DND-41 (cell line): ENCODE results near the gene SMAD6.

Source experiments
- ATAC-seq: fragments of 200-7000 bp; cut with Tn5 transposase; 3 replicates; pipeline ENCODE4 v1.9.1; 2021; ENCODE audit warnings: low read depth; ENCODE audit not compliant: insufficient read depth
- DNase-seq: peaks from one replicate; pipeline ENCODE4 v3.0.0-alpha.2; 2020
- H2AFZ ChIP-seq: 2 replicates; pipeline ENCODE4 v1.6.0; 2012; ENCODE audit warnings: low read depth, low read length
- H3K27ac ChIP-seq: 2 replicates; pipeline ENCODE4 v1.5.1; 2012; ENCODE audit warnings: low read length, inconsistent platforms
- H3K27me3 ChIP-seq: fragments of 200-600 bp; sonication (generic); 2 replicates; pipeline ENCODE4 v1.6.0; 2012; ENCODE audit warnings: low read length, mild to moderate bottlenecking, inconsistent platforms; ENCODE audit not compliant: insufficient read depth, poor library complexity
- H3K36me3 ChIP-seq: 2 replicates; pipeline ENCODE4 v1.5.1; 2012; ENCODE audit warnings: low read length, inconsistent platforms; ENCODE audit not compliant: insufficient read depth
- H3K4me1 ChIP-seq: 2 replicates; pipeline ENCODE4 v1.5.1; 2012; ENCODE audit warnings: mild to moderate bottlenecking, low read length; ENCODE audit not compliant: insufficient read depth
- H3K4me2 ChIP-seq: 2 replicates; pipeline ENCODE4 v1.6.0; 2012; ENCODE audit warnings: mild to moderate bottlenecking, moderate library complexity, low read length, inconsistent platforms; ENCODE audit not compliant: insufficient read depth
- H3K4me3 ChIP-seq, 2 experiments: fragments of 200-600 bp in 1 of 2; shearing (Covaris generic) in 1 of 2; 2 replicates each; pipeline ENCODE4 v1.5.1; 2012 to 2016; ENCODE audit warnings: inconsistent platforms in 2 of 2, low read length in 2 of 2, mild to moderate bottlenecking in 2 of 2, low read depth in 1 of 2, moderate library complexity in 1 of 2
- H3K79me2 ChIP-seq: 2 replicates; pipeline ENCODE4 v1.6.0; 2012; ENCODE audit warnings: low read length, inconsistent platforms; ENCODE audit not compliant: insufficient read depth
- H3K9ac ChIP-seq: 2 replicates; pipeline ENCODE4 v1.6.0; 2012; ENCODE audit warnings: low read depth, mild to moderate bottlenecking, inconsistent platforms, low read length, moderate library complexity
- H3K9me3 ChIP-seq: 2 replicates; pipeline ENCODE4 v1.5.1; 2012; ENCODE audit warnings: low read length, moderate library complexity, mild to moderate bottlenecking, inconsistent platforms; ENCODE audit not compliant: insufficient read depth, severe bottlenecking
- H4K20me1 ChIP-seq: 2 replicates; pipeline ENCODE4 v1.6.0; 2012; ENCODE audit warnings: low read length; ENCODE audit not compliant: insufficient read depth
- CTCF ChIP-seq: IDR thresholded peaks from 2 replicates; pipeline ENCODE4 v1.5.1; 2012; ENCODE audit warnings: borderline replicate concordance, low read length, moderate library complexity, mild to moderate bottlenecking; ENCODE audit not compliant: poor library complexity, severe bottlenecking; ENCODE audit errors: extremely low read depth
- EZH2 ChIP-seq: IDR thresholded peaks from 3 replicates; pipeline ENCODE4 v1.6.1; 2012; ENCODE audit warnings: borderline replicate concordance, low read depth, mild to moderate bottlenecking, moderate library complexity, low read length, inconsistent platforms; ENCODE audit not compliant: severe bottlenecking

Gene SMAD6

GRCh38 chr15:66721020-66721419 is 19.0 kb downstream of the SMAD6 start:
- Histone ChIP-seq H2AFZ (peak overlapping the region; percentile 36), H3K4me3 (no peak overlapping the region; a peak in 1 of 4 replicates), H3K36me3 (peaks cover 45% of the 10 kb centered on the region), H3K9me3 (no peaks in the 10 kb centered on the region), H3K27me3 (no peaks in the 10 kb centered on the region), H3K4me2 (peak overlapping the region; percentile 20), H3K4me1 (peaks cover 50% of the 10 kb centered on the region), H3K9ac (peak overlapping the region; percentile 54), H3K79me2 (peaks cover 60% of the 10 kb centered on the region), H3K27ac (peak overlapping the region; percentile 96), H4K20me1 (no peaks in the 10 kb centered on the region)
- TF ChIP-seq CTCF (no peak), EZH2 (no peak)
- ATAC-seq (peak; percentile 83), DNase-seq (peak; percentile 85)

GRCh38 chr15:66721501-66721937 is 19.5 kb downstream of the SMAD6 start:
- no peak overlapping the region for H3K4me3 ChIP-seq
- ATAC-seq (peak; percentile 48), DNase-seq (peak; percentile 44)
- H3K4me1 ChIP-seq, result peaks cover 50% of the 10 kb centered on the region
- no peaks in the 10 kb centered on the region for H3K27me3 ChIP-seq
- no peaks in the 10 kb centered on the region for H3K9me3 ChIP-seq
- peaks cover 45% of the 10 kb centered on the region for H3K36me3 ChIP-seq
- peak overlapping the region; percentile 20 for H3K4me2 ChIP-seq
- peaks cover 65% of the 10 kb centered on the region for H3K79me2 ChIP-seq
- H3K9ac ChIP-seq, result peak overlapping the region; percentile 54
- H2AFZ ChIP-seq, result peak overlapping the region; percentile 36
- peak overlapping the region; percentile 96 for H3K27ac ChIP-seq
- no peak for TF ChIP-seq EZH2
- no peak for TF ChIP-seq CTCF
- H4K20me1 ChIP-seq, result no peaks in the 10 kb centered on the region

- Histone ChIP-seq H3K27ac (peak overlapping the region; percentile 96), H3K79me2 (peaks cover 67% of the 10 kb centered on the region), H3K4me1 (peaks cover 50% of the 10 kb centered on the region), H4K20me1 (no peaks in the 10 kb centered on the region), H3K9ac (peak overlapping the region; percentile 54), H3K4me2 (no peak overlapping the region), H3K36me3 (peaks cover 45% of the 10 kb centered on the region), H3K4me3 (no peak overlapping the region), H2AFZ (no peak overlapping the region), H3K27me3 (no peaks in the 10 kb centered on the region), H3K9me3 (no peaks in the 10 kb centered on the region)
- ATAC-seq, result no peak
- TF ChIP-seq EZH2 (no peak), CTCF (no peak)
- DNase-seq, result no peak
These were observed 19.9 kb downstream of the SMAD6 start for GRCh38 chr15:66721954-66722353.
